ENCODE results near the gene ROCK2. TPM values are rescaled to one million over a fixed set of nuclear protein-coding genes. Genes with fewer than 3 reads are reported as not detected.

The ROCK2 gene
- total and polyA plus RNA-seq, 2 of the 13 experiments (the other 11 are each of a cell fraction or from before 2014, with no cell fraction given), result 38.1 to 119 TPM

GRCh38 chr2:11239666-11240462, 104.6 kb downstream of the ROCK2 start (continued):
- no peak for TF ChIP-seq SP2 (CRISPR knock-in tag; IDR thresholded peaks at IDR 0.05)
- no peak for TF ChIP-seq ZNF350 (CRISPR knock-in tag; IDR thresholded peaks at IDR 0.05; ENCODE audit: borderline replicate concordance, low read depth)
- TF ChIP-seq SIX1 (CRISPR knock-in tag; IDR thresholded peaks at IDR 0.05; ENCODE audit: borderline replicate concordance), result no peak
- TF ChIP-seq ZNF317 (CRISPR knock-in tag; IDR thresholded peaks at IDR 0.05), result no peak
- TF ChIP-seq FOSL2 (CRISPR knock-in tag; IDR thresholded peaks at IDR 0.05), result peak; percentile 84
- TF ChIP-seq, protein P1, sequence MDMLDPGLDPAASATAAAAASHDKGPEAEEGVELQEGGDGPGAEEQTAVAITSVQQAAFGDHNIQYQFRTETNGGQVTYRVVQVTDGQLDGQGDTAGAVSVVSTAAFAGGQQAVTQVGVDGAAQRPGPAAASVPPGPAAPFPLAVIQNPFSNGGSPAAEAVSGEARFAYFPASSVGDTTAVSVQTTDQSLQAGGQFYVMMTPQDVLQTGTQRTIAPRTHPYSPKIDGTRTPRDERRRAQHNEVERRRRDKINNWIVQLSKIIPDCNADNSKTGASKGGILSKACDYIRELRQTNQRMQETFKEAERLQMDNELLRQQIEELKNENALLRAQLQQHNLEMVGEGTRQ (IDR thresholded peaks at IDR 0.05; ENCODE audit: low read depth, low read length), result no peak
- TF ChIP-seq, protein P1 (CRISPR knock-in tag; IDR thresholded peaks at IDR 0.05; ENCODE audit: borderline replicate concordance), result no peak
- TF ChIP-seq MTA1 (CRISPR knock-in tag; IDR thresholded peaks at IDR 0.05; ENCODE audit: borderline replicate concordance), result no peak
- no peak for TF ChIP-seq NPAS2 (CRISPR knock-in tag; IDR thresholded peaks at IDR 0.05; ENCODE audit: borderline replicate concordance)
- TF ChIP-seq, protein P2, sequence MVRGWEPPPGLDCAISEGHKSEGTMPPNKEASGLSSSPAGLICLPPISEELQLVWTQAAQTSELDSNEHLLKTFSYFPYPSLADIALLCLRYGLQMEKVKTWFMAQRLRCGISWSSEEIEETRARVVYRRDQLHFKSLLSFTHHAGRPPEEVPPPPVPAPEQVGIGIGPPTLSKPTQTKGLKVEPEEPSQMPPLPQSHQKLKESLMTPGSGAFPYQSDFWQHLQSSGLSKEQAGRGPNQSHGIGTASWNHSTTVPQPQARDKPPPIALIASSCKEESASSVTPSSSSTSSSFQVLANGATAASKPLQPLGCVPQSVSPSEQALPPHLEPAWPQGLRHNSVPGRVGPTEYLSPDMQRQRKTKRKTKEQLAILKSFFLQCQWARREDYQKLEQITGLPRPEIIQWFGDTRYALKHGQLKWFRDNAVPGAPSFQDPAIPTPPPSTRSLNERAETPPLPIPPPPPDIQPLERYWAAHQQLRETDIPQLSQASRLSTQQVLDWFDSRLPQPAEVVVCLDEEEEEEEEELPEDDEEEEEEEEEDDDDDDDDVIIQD (CRISPR knock-in tag; IDR thresholded peaks at IDR 0.05; ENCODE audit: low read depth), result peak; percentile 78
- TF ChIP-seq TCF7 (IDR thresholded peaks at IDR 0.05; ENCODE audit: low read depth), result peak; percentile 49
- TF ChIP-seq FOXO1 (CRISPR knock-in tag; IDR thresholded peaks at IDR 0.05), result no peak
- TF ChIP-seq, protein P3, sequence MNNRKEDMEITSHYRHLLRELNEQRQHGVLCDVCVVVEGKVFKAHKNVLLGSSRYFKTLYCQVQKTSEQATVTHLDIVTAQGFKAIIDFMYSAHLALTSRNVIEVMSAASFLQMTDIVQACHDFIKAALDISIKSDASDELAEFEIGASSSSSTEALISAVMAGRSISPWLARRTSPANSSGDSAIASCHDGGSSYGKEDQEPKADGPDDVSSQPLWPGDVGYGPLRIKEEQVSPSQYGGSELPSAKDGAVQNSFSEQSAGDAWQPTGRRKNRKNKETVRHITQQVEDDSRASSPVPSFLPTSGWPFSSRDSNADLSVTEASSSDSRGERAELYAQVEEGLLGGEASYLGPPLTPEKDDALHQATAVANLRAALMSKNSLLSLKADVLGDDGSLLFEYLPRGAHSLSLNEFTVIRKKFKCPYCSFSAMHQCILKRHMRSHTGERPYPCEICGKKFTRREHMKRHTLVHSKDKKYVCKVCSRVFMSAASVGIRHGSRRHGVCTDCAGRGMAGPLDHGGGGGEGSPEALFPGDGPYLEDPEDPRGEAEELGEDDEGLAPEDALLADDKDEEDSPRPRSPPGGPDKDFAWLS (CRISPR knock-in tag; IDR thresholded peaks at IDR 0.05; ENCODE audit: borderline replicate concordance), result no peak
- no peak for TF ChIP-seq TBP (CRISPR knock-in tag; IDR thresholded peaks at IDR 0.05)
- no peak for TF ChIP-seq ZFYVE20 (CRISPR knock-in tag; IDR thresholded peaks at IDR 0.05; ENCODE audit: borderline replicate concordance, low read depth)
- no peak for TF ChIP-seq MAFF (IDR thresholded peaks at IDR 0.05; ENCODE audit: low read depth, low read length)
- TF ChIP-seq HMG20A (CRISPR knock-in tag; IDR thresholded peaks at IDR 0.05; ENCODE audit: borderline replicate concordance), result peak; percentile 32; the same call in 1 of the 2 replicates
- no peak for TF ChIP-seq HINFP (CRISPR knock-in tag; IDR thresholded peaks at IDR 0.05; ENCODE audit: low read depth)
- TF ChIP-seq KLF13 (CRISPR knock-in tag; IDR thresholded peaks at IDR 0.05), result no peak
- TF ChIP-seq ZNF382 (CRISPR knock-in tag; IDR thresholded peaks at IDR 0.05; ENCODE audit: borderline replicate concordance), result no peak
- TF ChIP-seq PAWR (CRISPR knock-in tag; IDR thresholded peaks at IDR 0.05; ENCODE audit: borderline replicate concordance), result no peak
- TF ChIP-seq SMARCE1 (IDR thresholded peaks at IDR 0.05; ENCODE audit: borderline replicate concordance), result no peak

Data from HepG2 (cell line).